ENCODE results near the gene PIP5KL1.
"Not testable (repeated sequence)": the region's sequence is repeated elsewhere in the genome, so short reads cannot be mapped to it uniquely, and the experiment has no call there.

Gene PIP5KL1

GRCh38 chr9:127885508-127886281 lies 44.9 kb downstream of the PIP5KL1 start:
- DNase-seq: no peak

- no peak for DNase-seq
Observed at GRCh38 chr9:127884976-127885490, 45.5 kb downstream of the PIP5KL1 start.

- DNase-seq: no peak
Observed at GRCh38 chr9:127884427-127884911, 46.1 kb downstream of the PIP5KL1 start.

GRCh38 chr9:127883959-127884358 lies 46.6 kb downstream of the PIP5KL1 start:
- DNase-seq: no peak

- DNase-seq: not testable (repeated sequence)
Observed at GRCh38 chr9:127881715-127882114, 48.9 kb downstream of the PIP5KL1 start.

GRCh38 chr9:127880143-127880542 lies 50.4 kb downstream of the PIP5KL1 start:
- no peak for DNase-seq

GRCh38 chr9:127878652-127879390 lies 51.8 kb downstream of the PIP5KL1 start:
- DNase-seq: no peak

- no peak for DNase-seq
Observed at GRCh38 chr9:127878001-127878651, 52.5 kb downstream of the PIP5KL1 start.

- DNase-seq: peak; percentile 83
Observed at GRCh38 chr9:127877566-127877998, 53.0 kb downstream of the PIP5KL1 start, which contains the start of gene AK1. Gene AK1 (minus strand): TSS chr9:127877675. CDS start chr9:127874617, 3,058 bp downstream.

- DNase-seq: peak; percentile 66
Observed at GRCh38 chr9:127876764-127877562, 53.6 kb downstream of the PIP5KL1 start.

- DNase-seq: no peak
Observed at GRCh38 chr9:127876026-127876763, 54.4 kb downstream of the PIP5KL1 start.

- no peak for DNase-seq
Observed at GRCh38 chr9:127875306-127875966, 55.1 kb downstream of the PIP5KL1 start.

- DNase-seq: no peak
Observed at GRCh38 chr9:127874301-127875221, 56.0 kb downstream of the PIP5KL1 start.

- no peak for DNase-seq
Observed at GRCh38 chr9:127873886-127874285, 56.7 kb downstream of the PIP5KL1 start.

- DNase-seq: peak; percentile 78
Observed at GRCh38 chr9:127873223-127873691, 57.3 kb downstream of the PIP5KL1 start.

- no peak for DNase-seq
Observed at GRCh38 chr9:127872369-127873222, 58.0 kb downstream of the PIP5KL1 start.

GRCh38 chr9:127871531-127871930 lies 59.0 kb downstream of the PIP5KL1 start:
- no peak for DNase-seq

GRCh38 chr9:127870887-127871286 lies 59.7 kb downstream of the PIP5KL1 start:
- no peak for DNase-seq

All from eye (tissue), 1 donor.